ENCODE results near the gene HSPA1L.

DNA sequence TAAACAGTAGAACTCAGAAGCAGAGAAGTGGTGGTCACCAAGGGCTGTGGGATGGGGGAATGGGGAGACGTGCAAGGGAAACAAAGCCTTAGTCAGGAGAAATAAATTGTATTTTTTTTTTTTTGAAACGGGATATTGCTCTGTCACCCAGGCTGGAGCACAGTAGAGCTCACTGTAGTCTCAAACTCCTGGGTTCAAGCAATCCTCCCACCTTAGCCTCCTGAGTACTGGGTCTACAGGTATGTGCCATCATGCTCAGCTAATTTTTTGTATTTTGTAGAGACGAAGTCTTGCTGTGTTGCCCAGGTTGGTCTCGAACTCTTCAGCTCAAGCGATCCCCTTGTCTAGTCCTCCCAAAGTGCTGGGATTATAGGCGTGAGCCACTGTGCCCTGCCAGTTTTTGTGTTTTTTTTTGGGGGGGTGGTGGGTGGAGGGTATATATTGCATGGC is 15.8 kb upstream of the HSPA1L start:
- TF ChIP-seq, protein P1, sequence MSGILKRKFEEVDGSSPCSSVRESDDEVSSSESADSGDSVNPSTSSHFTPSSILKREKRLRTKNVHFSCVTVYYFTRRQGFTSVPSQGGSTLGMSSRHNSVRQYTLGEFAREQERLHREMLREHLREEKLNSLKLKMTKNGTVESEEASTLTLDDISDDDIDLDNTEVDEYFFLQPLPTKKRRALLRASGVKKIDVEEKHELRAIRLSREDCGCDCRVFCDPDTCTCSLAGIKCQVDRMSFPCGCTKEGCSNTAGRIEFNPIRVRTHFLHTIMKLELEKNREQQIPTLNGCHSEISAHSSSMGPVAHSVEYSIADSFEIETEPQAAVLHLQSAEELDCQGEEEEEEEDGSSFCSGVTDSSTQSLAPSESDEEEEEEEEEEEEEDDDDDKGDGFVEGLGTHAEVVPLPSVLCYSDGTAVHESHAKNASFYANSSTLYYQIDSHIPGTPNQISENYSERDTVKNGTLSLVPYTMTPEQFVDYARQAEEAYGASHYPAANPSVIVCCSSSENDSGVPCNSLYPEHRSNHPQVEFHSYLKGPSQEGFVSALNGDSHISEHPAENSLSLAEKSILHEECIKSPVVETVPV (CRISPR knock-in tag; IDR thresholded peaks at IDR 0.05) = no peak
- TF ChIP-seq ZFP3 (CRISPR knock-in tag; IDR thresholded peaks at IDR 0.05) (no peak), ARNTL (CRISPR knock-in tag; IDR thresholded peaks at IDR 0.05; ENCODE audit: borderline replicate concordance, low read depth) (no peak), TCF4 (CRISPR knock-in tag; IDR thresholded peaks at IDR 0.05; ENCODE audit: borderline replicate concordance) (no peak), ZC3H10 (CRISPR knock-in tag; IDR thresholded peaks at IDR 0.05) (no peak), BACH2 (CRISPR knock-in tag; IDR thresholded peaks at IDR 0.05; ENCODE audit: borderline replicate concordance) (no peak), ZNF8 (CRISPR knock-in tag; IDR thresholded peaks at IDR 0.05) (no peak)
